CD4-positive, CD25-positive, alpha-beta regulatory T cell (primary cell): ENCODE data around the gene ACAD8. TPM values are rescaled to one million over a fixed set of nuclear protein-coding genes. Genes with fewer than 3 reads are reported as not detected.

Source experiments
- ATAC-seq, 2 donors: fragments of 150-1000 bp; cut with Tn5 transposase; one replicate each; pipeline ENCODE4 v1.10.0; 2021; ENCODE audit warnings: low read depth in 2 of 2, moderate number of reproducible peaks in 2 of 2, moderate library complexity in 1 of 2
- DNase-seq, 3 donors: peaks; one replicate each; pipeline versions ENCODE4 v3.0.0 to v3.0.0-alpha.2; 2012 to 2022; ENCODE audit warnings: mixed read lengths in 1 of 3
- H3K27ac ChIP-seq: one replicate; pipeline ENCODE4 v1.7.0; 2013; ENCODE audit warnings: mild to moderate bottlenecking, low read length; ENCODE audit not compliant: insufficient read depth, poor library complexity, severe bottlenecking
- H3K27me3 ChIP-seq: one replicate; pipeline ENCODE4 v1.7.0; 2013; ENCODE audit warnings: low read length; ENCODE audit not compliant: control insufficient read depth, insufficient read depth
- H3K36me3 ChIP-seq: one replicate; pipeline ENCODE4 v1.7.0; 2013; ENCODE audit warnings: mild to moderate bottlenecking, low read length, moderate library complexity; ENCODE audit not compliant: control insufficient read depth, insufficient read depth
- H3K4me1 ChIP-seq: 2 replicates; pipeline ENCODE4 v1.7.0; 2013; ENCODE audit warnings: mild to moderate bottlenecking, low read length; ENCODE audit not compliant: insufficient read depth, control insufficient read depth, poor library complexity, severe bottlenecking
- H3K4me3 ChIP-seq: one replicate; pipeline ENCODE4 v1.7.0; 2013; ENCODE audit warnings: low read depth, mild to moderate bottlenecking, low read length, moderate library complexity
- H3K9me3 ChIP-seq, 2 experiments: 1 replicate in 1 of 2; 2 replicates in 1 of 2; pipeline ENCODE4 v1.7.0; 2013; ENCODE audit warnings: low read length in 2 of 2, mild to moderate bottlenecking in 1 of 2, moderate library complexity in 1 of 2; ENCODE audit not compliant: control insufficient read depth in 2 of 2
- H3K27ac Mint-ChIP-seq, 3 donors: one replicate each; pipeline ENCODE4 v1.8.0; 2020 to 2022; ENCODE audit warnings: mild to moderate bottlenecking in 3 of 3, mixed read lengths in 3 of 3, moderate library complexity in 2 of 3
- H3K27me3 Mint-ChIP-seq: one replicate; pipeline ENCODE4 v1.8.0; 2022; ENCODE audit warnings: mild to moderate bottlenecking, mixed read lengths
- H3K36me3 Mint-ChIP-seq: one replicate; pipeline ENCODE4 v1.8.0; 2020; ENCODE audit warnings: mixed read lengths
- H3K4me1 Mint-ChIP-seq, 4 donors: one replicate each; pipeline ENCODE4 v1.8.0; 2020 to 2022; ENCODE audit warnings: mixed read lengths in 4 of 4, mild to moderate bottlenecking in 1 of 4
- H3K4me3 Mint-ChIP-seq, 4 donors: one replicate each; pipeline ENCODE4 v1.8.0; 2020 to 2022; ENCODE audit warnings: mild to moderate bottlenecking in 4 of 4, mixed read lengths in 4 of 4, moderate library complexity in 3 of 4
- H3K9me3 Mint-ChIP-seq, 7 donors: one replicate each; pipeline ENCODE4 v1.8.0; 2020 to 2022; ENCODE audit warnings: mixed read lengths in 7 of 7, mild to moderate bottlenecking in 3 of 7, moderate library complexity in 2 of 7
- polyA plus RNA-seq, 4 donors: library from polyadenylated mRNA; unstranded; fragments of 300-500 nt; fragmentation: Illumina TruSeq; gene quantifications; one replicate each; pipeline ENCODE4 v1.2.3, GENCODE V29; 2021
- total RNA-seq: library from RNA; stranded (reverse); gene quantifications from one replicate; pipeline ENCODE4 v1.2.3, GENCODE V29; 2022

ACAD8 gene
- total and polyA plus RNA-seq, 5 donors from 2014 or later: 18.6 to 28.7 (median 20.0) TPM

- Mint-ChIP-seq H3K36me3 (peaks cover 42% of the 10 kb centered on the region), H3K9me3 (no peaks in the 10 kb centered on the region), H3K4me1 (peaks cover 0 to 6% (median 3%) of the 10 kb centered on the region in 4 donors), H3K27ac (peak overlapping the region in 1 of 3 donors; percentile 45), H3K27me3 (no peaks in the 10 kb centered on the region), H3K4me3 (no peak overlapping the region)
- H3K4me1 ChIP-seq: no peaks in the 10 kb centered on the region
- no peaks in the 10 kb centered on the region for H3K27me3 ChIP-seq
- DNase-seq (no peak), ATAC-seq (no peak)
- H3K36me3 ChIP-seq: peaks cover 90% of the 10 kb centered on the region
- H3K4me3 ChIP-seq: no peak overlapping the region
- no peaks in the 10 kb centered on the region for H3K9me3 ChIP-seq
- no peak overlapping the region for H3K27ac ChIP-seq
Measured at GRCh38 chr11:134242376-134242775, 11.0 kb upstream of the ACAD8 start.

GRCh38 chr11:134243913-134244312, 9.5 kb upstream of the ACAD8 start:
- H3K36me3 ChIP-seq: peaks cover 96% of the 10 kb centered on the region
- no peak overlapping the region for H3K4me3 Mint-ChIP-seq
- peaks cover 48% of the 10 kb centered on the region for H3K36me3 Mint-ChIP-seq
- H3K27ac Mint-ChIP-seq: peak overlapping the region in 1 of 3 donors; percentile 68
- no peak overlapping the region for H3K4me3 ChIP-seq
- no peak for DNase-seq
- no peaks in the 10 kb centered on the region for H3K9me3 Mint-ChIP-seq
- H3K4me1 ChIP-seq: no peaks in the 10 kb centered on the region
- no peak for ATAC-seq
- H3K9me3 ChIP-seq: no peaks in the 10 kb centered on the region
- no peak overlapping the region for H3K27ac ChIP-seq
- no peaks in the 10 kb centered on the region for H3K27me3 ChIP-seq
- H3K4me1 Mint-ChIP-seq: peaks cover 0 to 6% (median 4%) of the 10 kb centered on the region in 4 donors
- H3K27me3 Mint-ChIP-seq: no peaks in the 10 kb centered on the region

GRCh38 chr11:134244593-134244992, 8.8 kb upstream of the ACAD8 start:
- Mint-ChIP-seq H3K9me3 (no peaks in the 10 kb centered on the region), H3K27me3 (no peaks in the 10 kb centered on the region), H3K4me3 (no peak overlapping the region), H3K4me1 (peaks cover 0 to 10% (median 9%) of the 10 kb centered on the region in 4 donors), H3K27ac (no peak overlapping the region), H3K36me3 (peaks cover 43% of the 10 kb centered on the region)
- Histone ChIP-seq H3K27me3 (no peaks in the 10 kb centered on the region), H3K9me3 (no peaks in the 10 kb centered on the region), H3K4me1 (no peaks in the 10 kb centered on the region), H3K36me3 (peaks cover 95% of the 10 kb centered on the region), H3K27ac (no peak overlapping the region), H3K4me3 (no peak overlapping the region)
- ATAC-seq (peak in 1 of 2 donors; percentile 41), DNase-seq (peak in 2 of 3 donors; percentile 25 to 46)

GRCh38 chr11:134245434-134245833, 7.9 kb upstream of the ACAD8 start:
- Histone ChIP-seq H3K4me3 (no peak overlapping the region), H3K9me3 (no peaks in the 10 kb centered on the region), H3K27me3 (no peaks in the 10 kb centered on the region), H3K4me1 (no peaks in the 10 kb centered on the region), H3K36me3 (peaks cover 95% of the 10 kb centered on the region), H3K27ac (no peak overlapping the region)
- H3K27me3 Mint-ChIP-seq: no peaks in the 10 kb centered on the region
- H3K36me3 Mint-ChIP-seq: peaks cover 37% of the 10 kb centered on the region
- H3K9me3 Mint-ChIP-seq: no peaks in the 10 kb centered on the region
- DNase-seq (no peak), ATAC-seq (no peak)
- H3K27ac Mint-ChIP-seq: no peak overlapping the region
- peaks cover 0 to 9% (median 8%) of the 10 kb centered on the region in 4 donors for H3K4me1 Mint-ChIP-seq
- no peak overlapping the region for H3K4me3 Mint-ChIP-seq

- H3K27me3 Mint-ChIP-seq: no peaks in the 10 kb centered on the region
- Histone ChIP-seq H3K4me3 (no peak overlapping the region), H3K27me3 (no peaks in the 10 kb centered on the region), H3K36me3 (peaks cover 96% of the 10 kb centered on the region), H3K9me3 (no peaks in the 10 kb centered on the region), H3K27ac (no peak overlapping the region), H3K4me1 (no peaks in the 10 kb centered on the region)
- H3K36me3 Mint-ChIP-seq: peaks cover 37% of the 10 kb centered on the region
- no peak overlapping the region for H3K27ac Mint-ChIP-seq
- peaks cover under 1 to 9% (median 8%) of the 10 kb centered on the region in 4 donors for H3K4me1 Mint-ChIP-seq
- DNase-seq (no peak), ATAC-seq (no peak)
- no peak overlapping the region for H3K4me3 Mint-ChIP-seq
- no peaks in the 10 kb centered on the region for H3K9me3 Mint-ChIP-seq
Measured at GRCh38 chr11:134246100-134246499, 7.3 kb upstream of the ACAD8 start.

GRCh38 chr11:134246678-134247077, 6.7 kb upstream of the ACAD8 start:
- no peak overlapping the region for H3K4me3 ChIP-seq
- no peak overlapping the region for H3K27ac ChIP-seq
- H3K36me3 ChIP-seq: peaks cover 91% of the 10 kb centered on the region
- no peak for ATAC-seq
- no peak for DNase-seq
- no peak overlapping the region for H3K4me3 Mint-ChIP-seq
- H3K4me1 ChIP-seq: peaks cover 5% of the 10 kb centered on the region
- no peaks in the 10 kb centered on the region for H3K27me3 Mint-ChIP-seq
- H3K9me3 Mint-ChIP-seq: no peaks in the 10 kb centered on the region
- H3K27ac Mint-ChIP-seq: no peak overlapping the region
- peaks cover 6 to 11% (median 10%) of the 10 kb centered on the region in 4 donors for H3K4me1 Mint-ChIP-seq
- H3K36me3 Mint-ChIP-seq: peaks cover 37% of the 10 kb centered on the region
- no peaks in the 10 kb centered on the region for H3K27me3 ChIP-seq
- H3K9me3 ChIP-seq: no peaks in the 10 kb centered on the region

- DNase-seq: peak in 1 of 3 donors; percentile 33
- peaks cover 20% of the 10 kb centered on the region for H3K4me1 ChIP-seq
- no peak overlapping the region for H3K27ac ChIP-seq
- no peaks in the 10 kb centered on the region for H3K27me3 Mint-ChIP-seq
- peaks cover 28% of the 10 kb centered on the region for H3K36me3 Mint-ChIP-seq
- peaks cover 16 to 31% (median 23%) of the 10 kb centered on the region in 4 donors for H3K4me1 Mint-ChIP-seq
- peak overlapping the region in 2 of 3 donors; percentile 47 to 68 for H3K27ac Mint-ChIP-seq
- H3K36me3 ChIP-seq: peaks cover 68% of the 10 kb centered on the region
- H3K4me3 Mint-ChIP-seq: peak overlapping the region in 3 of 4 donors; percentile 2 to 69 (median 63)
- no peak overlapping the region for H3K4me3 ChIP-seq
- H3K9me3 Mint-ChIP-seq: no peaks in the 10 kb centered on the region
- no peaks in the 10 kb centered on the region for H3K27me3 ChIP-seq
- ATAC-seq: no peak
- H3K9me3 ChIP-seq: no peaks in the 10 kb centered on the region
Measured at GRCh38 chr11:134248910-134249480, 4.4 kb upstream of the ACAD8 start.

GRCh38 chr11:134250246-134250645, 3.1 kb upstream of the ACAD8 start:
- no peak for DNase-seq
- H3K27ac ChIP-seq: no peak overlapping the region
- no peaks in the 10 kb centered on the region for H3K27me3 ChIP-seq
- Mint-ChIP-seq H3K27ac (no peak overlapping the region), H3K27me3 (no peaks in the 10 kb centered on the region), H3K36me3 (peaks cover 24% of the 10 kb centered on the region), H3K9me3 (no peaks in the 10 kb centered on the region), H3K4me3 (no peak overlapping the region), H3K4me1 (peaks cover 21 to 41% (median 31%) of the 10 kb centered on the region in 4 donors)
- no peak for ATAC-seq
- H3K4me3 ChIP-seq: no peak overlapping the region
- no peaks in the 10 kb centered on the region for H3K9me3 ChIP-seq
- H3K36me3 ChIP-seq: peaks cover 56% of the 10 kb centered on the region
- peaks cover 27% of the 10 kb centered on the region for H3K4me1 ChIP-seq
